ENCODE measurements around the gene TTLL5.

Gene TTLL5

GRCh38 chr14:75926431-75927115 lies 265.5 kb downstream of the TTLL5 start:
- no peak for DNase-seq

- DNase-seq: no peak
Measured at GRCh38 chr14:75927564-75928087, 266.6 kb downstream of the TTLL5 start.

GRCh38 chr14:75928690-75929181 lies 267.7 kb downstream of the TTLL5 start:
- no peak for DNase-seq

- DNase-seq: no peak
Measured at GRCh38 chr14:75933712-75934296, 272.8 kb downstream of the TTLL5 start.

- DNase-seq: no peak
Measured at GRCh38 chr14:75934998-75935628, 274.1 kb downstream of the TTLL5 start.

GRCh38 chr14:75939200-75939599 lies 278.2 kb downstream of the TTLL5 start:
- no peak for DNase-seq

- DNase-seq: no peak
Measured at GRCh38 chr14:75941030-75941429, 280.0 kb downstream of the TTLL5 start.

- no peak for DNase-seq
Measured at GRCh38 chr14:75944607-75945241, 283.7 kb downstream of the TTLL5 start.

- no peak for DNase-seq
Measured at GRCh38 chr14:75946785-75947184, 285.7 kb downstream of the TTLL5 start.

- DNase-seq: no peak
Measured at GRCh38 chr14:75952489-75952888, 291.4 kb downstream of the TTLL5 start.

GRCh38 chr14:75959031-75959430 lies 298.0 kb downstream of the TTLL5 start:
- DNase-seq: no peak

GRCh38 chr14:75960231-75960630 lies 299.2 kb downstream of the TTLL5 start:
- no peak for DNase-seq

- no peak for DNase-seq
Measured at GRCh38 chr14:75961662-75962061, 300.6 kb downstream of the TTLL5 start.

- no peak for DNase-seq
Measured at GRCh38 chr14:75967866-75968265, 306.8 kb downstream of the TTLL5 start.

- DNase-seq: no peak
Measured at GRCh38 chr14:75968456-75968855, 307.4 kb downstream of the TTLL5 start.

- no peak for DNase-seq
Measured at GRCh38 chr14:75969126-75969525, 308.1 kb downstream of the TTLL5 start.

GRCh38 chr14:75969891-75970290 lies 308.8 kb downstream of the TTLL5 start:
- no peak for DNase-seq

GRCh38 chr14:75970989-75971388 lies 309.9 kb downstream of the TTLL5 start:
- DNase-seq: no peak

GRCh38 chr14:75971509-75971908 lies 310.5 kb downstream of the TTLL5 start:
- no peak for DNase-seq

GRCh38 chr14:75972801-75973421 lies 311.9 kb downstream of the TTLL5 start:
- no peak for DNase-seq

GRCh38 chr14:75976826-75977581 lies 316.0 kb downstream of the TTLL5 start:
- no peak for DNase-seq

- no peak for DNase-seq
Measured at GRCh38 chr14:75977582-75977943, 316.5 kb downstream of the TTLL5 start.

Data from CD4-positive, alpha-beta T cell treated with Interleukin-21 for 1 hour (primary cell).